OCI-LY7 (cell line): ENCODE measurements around the gene MS4A6A.
"Not testable (repeated sequence)": the region's sequence is repeated elsewhere in the genome, so short reads cannot be mapped to it uniquely, and the experiment has no call there.

Experiments
- EZH2phosphoT487 ChIP-seq: fragments of 200-600 bp; sonication (generic); IDR thresholded peaks from 2 replicates; pipeline ENCODE4 v1.6.1; 2018; ENCODE audit warnings: low read depth, borderline replicate concordance, mild to moderate bottlenecking, mixed run types, antibody characterized with exemption, low read length, moderate library complexity, mixed read lengths
- TF ChIP-seq, protein P1 (sequence below): fragments of 200-600 bp; sonication (generic); conservative IDR thresholded peaks from 2 replicates; pipeline ENCODE4 v1.5.1; 2014; ENCODE audit warnings: mild to moderate bottlenecking, antibody characterized with exemption, low read length, moderate library complexity, mixed read lengths

- TF ChIP-seq, protein P1, sequence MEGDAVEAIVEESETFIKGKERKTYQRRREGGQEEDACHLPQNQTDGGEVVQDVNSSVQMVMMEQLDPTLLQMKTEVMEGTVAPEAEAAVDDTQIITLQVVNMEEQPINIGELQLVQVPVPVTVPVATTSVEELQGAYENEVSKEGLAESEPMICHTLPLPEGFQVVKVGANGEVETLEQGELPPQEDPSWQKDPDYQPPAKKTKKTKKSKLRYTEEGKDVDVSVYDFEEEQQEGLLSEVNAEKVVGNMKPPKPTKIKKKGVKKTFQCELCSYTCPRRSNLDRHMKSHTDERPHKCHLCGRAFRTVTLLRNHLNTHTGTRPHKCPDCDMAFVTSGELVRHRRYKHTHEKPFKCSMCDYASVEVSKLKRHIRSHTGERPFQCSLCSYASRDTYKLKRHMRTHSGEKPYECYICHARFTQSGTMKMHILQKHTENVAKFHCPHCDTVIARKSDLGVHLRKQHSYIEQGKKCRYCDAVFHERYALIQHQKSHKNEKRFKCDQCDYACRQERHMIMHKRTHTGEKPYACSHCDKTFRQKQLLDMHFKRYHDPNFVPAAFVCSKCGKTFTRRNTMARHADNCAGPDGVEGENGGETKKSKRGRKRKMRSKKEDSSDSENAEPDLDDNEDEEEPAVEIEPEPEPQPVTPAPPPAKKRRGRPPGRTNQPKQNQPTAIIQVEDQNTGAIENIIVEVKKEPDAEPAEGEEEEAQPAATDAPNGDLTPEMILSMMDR: not testable (repeated sequence)
- TF ChIP-seq EZH2phosphoT487: not testable (repeated sequence)
Observed at GRCh38 chr11:60128866-60129265, 54.0 kb downstream of the MS4A6A start.
